Fibroblast of skin of left biceps (primary cell): ENCODE data around the gene CAB39L.

ENCODE experiments used
- DNase-seq, 2 experiments: peaks; one replicate each; pipeline ENCODE4 v3.0.0-alpha.2; 2013; ENCODE audit warnings: low read depth in 2 of 2

The CAB39L gene

DNA sequence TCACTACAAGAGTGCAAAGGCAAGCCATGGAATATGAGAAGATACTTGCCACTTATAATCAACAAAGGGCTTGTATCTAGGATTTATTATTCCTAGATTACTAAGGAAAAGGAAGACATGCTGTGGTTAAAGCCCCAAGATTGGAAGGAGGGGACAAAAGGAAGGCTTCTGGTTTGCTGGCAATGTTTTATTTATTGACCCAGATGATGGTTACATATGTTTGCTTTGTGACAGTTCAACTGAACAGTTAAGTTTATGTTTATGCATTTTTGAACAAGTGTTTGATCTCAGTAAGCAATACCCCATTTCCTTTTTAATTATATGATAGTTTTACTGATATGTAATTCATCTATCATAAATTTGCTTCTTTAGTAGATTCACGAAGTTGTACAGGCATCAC, 155.9 kb downstream of the CAB39L start:
- DNase-seq: no peak

DNA sequence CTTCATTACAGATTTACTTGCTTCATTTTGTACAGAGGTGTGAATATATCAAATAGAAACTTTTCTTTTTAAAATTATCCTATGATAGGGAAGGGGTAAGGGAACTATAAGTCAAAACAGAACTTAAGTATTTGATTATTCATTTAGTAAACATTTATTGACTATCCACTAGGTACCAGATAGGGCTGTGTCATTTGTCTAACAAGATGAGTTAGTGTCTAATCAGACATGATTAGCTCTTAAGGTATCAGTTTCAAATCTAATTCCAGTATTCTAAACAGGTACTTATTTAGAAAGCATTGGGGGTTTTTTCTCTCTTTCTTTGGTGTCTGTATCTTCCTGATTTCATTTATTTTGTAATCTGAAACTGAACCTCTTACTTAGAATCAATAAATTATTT, 164.0 kb downstream of the CAB39L start:
- no peak for DNase-seq

DNA sequence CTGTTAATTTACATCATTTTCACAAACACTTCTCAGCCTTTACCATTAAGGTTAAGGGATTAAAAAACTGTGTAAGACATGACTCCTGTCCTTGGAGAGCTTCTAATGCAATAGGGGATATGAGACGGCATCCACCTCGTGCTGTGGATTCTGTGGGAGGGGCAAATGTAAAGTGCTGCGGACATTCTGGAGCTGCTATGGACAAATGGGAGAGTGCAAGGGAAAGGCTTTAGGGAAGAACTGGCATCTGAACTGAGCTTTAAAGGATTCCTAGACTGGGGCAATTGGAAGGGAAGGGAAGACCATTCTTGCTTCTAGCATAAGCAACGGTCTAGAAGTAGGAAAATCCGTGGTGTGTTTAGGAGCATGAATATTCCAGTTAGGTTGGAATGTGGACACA, 164.8 kb downstream of the CAB39L start:
- DNase-seq: no peak

DNA sequence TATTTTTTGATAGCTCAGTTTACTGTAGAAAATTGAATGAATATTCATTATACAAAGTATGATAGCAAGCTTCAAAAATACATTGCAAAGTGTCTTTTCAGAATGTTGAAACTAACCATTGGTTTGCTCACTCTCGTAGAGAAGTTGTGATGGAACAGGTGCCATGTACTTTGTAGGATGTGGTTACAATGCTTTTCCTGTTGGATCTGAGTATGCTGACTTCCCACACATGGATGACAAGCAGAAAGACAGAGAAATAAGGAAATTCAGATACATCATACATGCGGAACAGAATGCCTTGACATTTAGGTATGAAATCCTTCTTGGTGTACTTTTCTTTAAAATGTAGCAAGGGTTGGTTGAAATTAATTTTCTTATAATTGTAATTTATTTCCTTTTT, 165.7 kb downstream of the CAB39L start:
- no peak for DNase-seq

DNA sequence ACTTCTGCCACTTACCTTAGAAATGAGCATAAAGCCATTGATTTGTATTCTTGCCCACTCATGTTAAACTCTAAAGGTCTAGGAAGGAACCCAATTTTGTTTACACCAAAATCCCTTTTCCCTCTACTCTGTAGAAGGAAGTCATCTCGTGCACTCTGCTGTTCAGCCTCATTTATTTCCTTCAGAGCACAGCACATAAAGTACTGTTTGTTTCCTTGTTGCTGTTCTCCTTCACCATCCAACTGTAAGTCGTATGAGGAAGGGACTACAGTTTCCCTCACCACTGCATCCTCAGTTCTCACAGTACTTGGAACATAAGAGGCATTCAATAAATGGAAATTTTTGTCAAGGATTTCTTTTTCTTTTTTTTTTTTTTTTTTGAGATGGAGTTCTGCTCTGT, 171.6 kb downstream of the CAB39L start:
- no peak for DNase-seq

DNA sequence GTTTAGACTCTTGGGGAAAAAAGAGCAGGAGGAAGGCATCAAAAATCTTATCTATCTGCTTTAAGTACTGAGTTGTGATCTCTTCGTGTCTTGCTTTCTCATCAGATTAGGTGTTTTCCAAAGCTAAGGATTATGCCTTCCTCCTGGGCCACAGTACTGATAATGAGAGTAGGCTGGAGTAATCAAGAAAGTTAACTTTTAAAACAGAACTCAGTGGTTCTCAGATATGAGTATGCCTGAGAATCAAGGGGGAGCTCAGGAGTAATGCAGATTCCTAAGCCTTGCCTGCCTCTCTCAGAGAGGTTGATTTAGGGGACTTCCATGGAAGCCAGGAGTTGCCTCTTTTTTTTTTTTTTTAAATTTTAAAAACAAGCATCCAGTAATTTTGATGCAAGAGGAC, 172.6 kb downstream of the CAB39L start:
- DNase-seq: no peak

DNA sequence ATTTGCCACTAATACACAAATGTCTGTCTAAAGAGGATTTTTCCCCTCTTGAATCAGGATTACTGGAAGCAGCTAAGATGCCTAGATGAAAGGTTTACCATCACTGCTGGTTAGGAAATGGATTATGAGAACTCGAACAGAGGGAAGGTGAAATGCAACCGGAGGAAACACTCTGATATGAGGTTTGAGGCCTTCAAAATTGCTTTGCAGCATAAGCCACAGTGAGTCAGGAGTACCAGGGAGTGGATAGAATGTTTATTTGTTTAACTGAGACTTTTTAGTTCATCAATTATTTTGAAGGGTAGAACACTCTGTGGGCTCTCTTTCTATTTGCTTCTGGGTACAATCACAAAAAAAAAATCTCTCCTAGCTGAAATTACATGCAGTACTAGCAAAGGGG, 178.0 kb downstream of the CAB39L start:
- DNase-seq: no peak

DNA sequence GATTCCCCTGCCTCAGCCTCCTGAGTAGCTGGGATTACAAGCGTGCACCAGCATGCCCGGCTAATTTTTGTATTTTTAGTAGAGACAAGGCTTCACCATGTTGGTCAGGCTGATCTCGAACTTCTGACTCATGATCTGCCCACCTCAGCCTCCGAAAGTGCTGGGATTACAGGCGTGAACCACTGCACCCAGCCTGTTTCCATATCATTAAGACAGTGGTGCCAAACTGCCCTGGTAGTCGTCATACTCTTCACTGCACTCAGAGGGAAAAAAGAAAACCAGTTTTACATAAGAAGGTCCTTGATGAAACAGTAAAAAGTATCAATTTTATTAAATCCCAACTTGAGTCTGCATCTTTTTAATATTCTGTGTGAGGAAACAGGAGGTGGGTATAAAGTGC, 181.2 kb downstream of the CAB39L start:
- DNase-seq: no peak

DNA sequence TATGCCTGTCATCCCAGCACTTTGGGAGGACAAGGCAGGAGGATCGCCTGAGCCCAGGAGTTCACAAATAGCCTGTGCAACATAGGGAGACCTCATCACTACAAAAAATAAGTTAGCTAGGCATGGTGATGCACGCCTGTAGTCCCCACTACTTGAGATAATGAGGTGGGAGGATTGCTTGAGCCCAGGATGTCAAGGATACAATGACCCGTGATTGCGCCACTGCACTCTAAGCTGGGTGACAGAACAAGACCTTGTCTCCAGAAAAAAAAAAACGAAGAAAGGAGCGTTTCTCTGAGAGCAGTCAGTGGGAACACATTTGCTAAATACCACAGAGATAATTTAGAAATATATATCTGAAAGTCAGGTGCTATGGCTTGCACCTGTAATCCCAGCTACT, 184.3 kb downstream of the CAB39L start:
- DNase-seq: no peak
